Small intestine (tissue), 7 donors: ENCODE results near the gene SYNGR1. TPM values are rescaled to one million over a fixed set of nuclear protein-coding genes. Genes with fewer than 3 reads are reported as not detected.

ENCODE experiments used
- DNase-seq, 2 donors: peaks; one replicate each; pipeline versions ENCODE4 v3.0.0 to v3.0.0-alpha.2; 2013
- FAIRE-seq: peaks from 2 replicates; lab custom pipeline; 2012; peaks lifted over from hg19 to GRCh38; lab: Jason Lieb, UNC
- H3K27ac ChIP-seq, 3 donors: one replicate each; pipeline ENCODE4 v1.5.1; 2013; ENCODE audit warnings: low read length in 2 of 3, mild to moderate bottlenecking in 2 of 3, control low read depth in 1 of 3, inconsistent platforms in 1 of 3, low read depth in 1 of 3, moderate library complexity in 1 of 3
- H3K27me3 ChIP-seq, 3 donors: one replicate each; pipeline ENCODE4 v1.6.1; 2013; ENCODE audit warnings: low read length in 3 of 3, inconsistent platforms in 1 of 3; ENCODE audit not compliant: control insufficient read depth in 3 of 3, insufficient read depth in 3 of 3
- H3K36me3 ChIP-seq, 3 donors: one replicate each; pipeline ENCODE4 v1.6.1; 2013; ENCODE audit warnings: low read length in 3 of 3, inconsistent platforms in 1 of 3, low read depth in 1 of 3, mild to moderate bottlenecking in 1 of 3, moderate library complexity in 1 of 3; ENCODE audit not compliant: control insufficient read depth in 3 of 3, insufficient read depth in 2 of 3
- H3K4me1 ChIP-seq, 3 donors: one replicate each; pipeline ENCODE4 v1.6.1; 2013; ENCODE audit warnings: low read length in 2 of 3, inconsistent platforms in 1 of 3, low read depth in 1 of 3, mild to moderate bottlenecking in 1 of 3, moderate library complexity in 1 of 3; ENCODE audit not compliant: control insufficient read depth in 3 of 3, insufficient read depth in 2 of 3
- H3K4me3 ChIP-seq, 3 donors: one replicate each; pipeline ENCODE4 v1.5.1; 2013; ENCODE audit warnings: low read length in 3 of 3, control low read depth in 1 of 3, inconsistent platforms in 1 of 3, low read depth in 1 of 3, mild to moderate bottlenecking in 1 of 3, moderate library complexity in 1 of 3
- H3K9me3 ChIP-seq, 2 donors: one replicate each; pipeline ENCODE4 v1.6.1; 2013; ENCODE audit warnings: low read depth in 1 of 2, low read length in 1 of 2; ENCODE audit not compliant: control insufficient read depth in 2 of 2, insufficient read depth in 1 of 2
- WGBS, 3 donors: extraction: QIAGEN DNeasy Blood & Tissue Kit; methylation state at CpG; one replicate each; pipeline ENCODE4 v1.1.7; 2013; 5-methylcytosine and 5-hydroxymethylcytosine counted together
- polyA plus RNA-seq, 4 donors: library from polyadenylated mRNA; stranded (reverse) in 3 of 4; unstranded in 1 of 4; fragments of 200-250 nt in 3 of 4; fragments of 120-200 nt in 1 of 4; gene quantifications; one replicate each; pipeline versions ENCODE4 v1.2.1 to v1.2.3, GENCODE V29; 2013
- donor health status: healthy with polysubstance abuse.
- donor health status: control.
- donor health status: control.
- donor health status: Bipolar disorder and iron deficiency.
- donor health status: healthy.

Gene SYNGR1
- polyA plus RNA-seq, 4 donors = 1.4 to 10.7 (median 6.6) TPM; not detected in 1

- peaks cover 2 to 80% (median 13%) of the 10 kb centered on the region in 3 donors for H3K36me3 ChIP-seq
- FAIRE-seq (no peak), DNase-seq (no peak)
- peak overlapping the region in 2 of 3 donors; percentile 55 to 83 for H3K27ac ChIP-seq
- 80 to 91% (median 87%) methylated on average over 9 to 10 of the region's 10 CpGs for WGBS, 3 donors
- H3K9me3 ChIP-seq = no peaks in the 10 kb centered on the region
- H3K4me3 ChIP-seq = no peak overlapping the region
- peaks cover 0 to 5% (median 3%) of the 10 kb centered on the region in 3 donors for H3K4me1 ChIP-seq
- H3K27me3 ChIP-seq = no peaks in the 10 kb centered on the region
Observed at GRCh38 chr22:39432361-39432811, 82.6 kb downstream of the SYNGR1 start.

GRCh38 chr22:39433476-39434242 is 83.9 kb downstream of the SYNGR1 start:
- FAIRE-seq (no peak), DNase-seq (no peak)
- Histone ChIP-seq H3K4me3 (no peak overlapping the region), H3K4me1 (peaks cover 4 to 13% (median 9%) of the 10 kb centered on the region in 3 donors), H3K9me3 (no peaks in the 10 kb centered on the region), H3K27ac (no peak overlapping the region), H3K27me3 (no peaks in the 10 kb centered on the region), H3K36me3 (peaks cover 2 to 67% (median 5%) of the 10 kb centered on the region in 3 donors)
- 86 to 91% (median 90%) methylated on average over 31 of the region's 31 CpGs for WGBS, 3 donors

GRCh38 chr22:39434243-39434653 is 84.5 kb downstream of the SYNGR1 start:
- no peak for DNase-seq
- Histone ChIP-seq H3K36me3 (peaks cover 2 to 61% (median 3%) of the 10 kb centered on the region in 3 donors), H3K4me3 (no peak overlapping the region), H3K27ac (no peak overlapping the region), H3K4me1 (peaks cover 4 to 13% (median 9%) of the 10 kb centered on the region in 3 donors), H3K27me3 (no peaks in the 10 kb centered on the region), H3K9me3 (no peaks in the 10 kb centered on the region)
- FAIRE-seq = no peak
- WGBS, 3 donors = 82 to 86% (median 86%) methylated on average over 18 of the region's 18 CpGs

- Histone ChIP-seq H3K27me3 (no peaks in the 10 kb centered on the region), H3K9me3 (no peaks in the 10 kb centered on the region), H3K36me3 (peaks cover 2 to 57% (median 3%) of the 10 kb centered on the region in 3 donors), H3K4me1 (peaks cover 4 to 13% (median 9%) of the 10 kb centered on the region in 3 donors), H3K27ac (no peak overlapping the region), H3K4me3 (no peak overlapping the region)
- FAIRE-seq (no peak), DNase-seq (no peak)
- WGBS, 3 donors = 82 to 89% (median 83%) methylated on average over 6 of the region's 6 CpGs
Observed at GRCh38 chr22:39434721-39435120, 84.9 kb downstream of the SYNGR1 start.

Other genes with a start within 250 kb of the SYNGR1 start
- 10 to 100 TPM in 3 of 4 donors, 1 to 10 TPM in 1; 9.8 to 29.8 (median 21.2) TPM for gene CBX7, start 197.3 kb upstream of the SYNGR1 start, polyA plus RNA-seq
- 1 to 10 TPM in 2 of 4 donors, under 1 TPM in 2; 0.22 to 7.5 (median 2.8) TPM for gene PDGFB, start 105.0 kb upstream of the SYNGR1 start, polyA plus RNA-seq
- 1,000 to 10,000 TPM; 1,757 to 4,298 (median 3,733) TPM for gene RPL3, start 30.4 kb upstream of the SYNGR1 start, polyA plus RNA-seq
- 10 to 100 TPM; 11.1 to 23.0 (median 17.0) TPM for gene TAB1, start 49.8 kb downstream of the SYNGR1 start, polyA plus RNA-seq
- gene MGAT3, start 107.0 kb downstream of the SYNGR1 start, polyA plus RNA-seq = 10 to 100 TPM; 11.1 to 30.1 (median 17.2) TPM
- gene MIEF1, start 152.3 kb downstream of the SYNGR1 start, polyA plus RNA-seq = 10 to 100 TPM; 12.2 to 37.5 (median 18.7) TPM
- gene ATF4, start 170.6 kb downstream of the SYNGR1 start, polyA plus RNA-seq = 100 to 1,000 TPM; 271 to 709 (median 505) TPM
- 100 to 1,000 TPM in 3 of 4 donors, 10 to 100 TPM in 1; 59.8 to 186 (median 181) TPM for gene RPS19BP1, start 182.8 kb downstream of the SYNGR1 start, polyA plus RNA-seq
- gene CACNA1I, start 220.8 kb downstream of the SYNGR1 start, polyA plus RNA-seq = under 1 TPM in 3 of 4 donors, not detected in 1; under 0.01 to 0.25 (median 0.18) TPM